ENCODE data around the gene MGLL. TPM values are rescaled to one million over a fixed set of nuclear protein-coding genes. Genes with fewer than 3 reads are reported as not detected.

The MGLL gene
- total and polyA plus RNA-seq, 8 donors, result 10.5 to 118 (median 37.9) TPM

DNA sequence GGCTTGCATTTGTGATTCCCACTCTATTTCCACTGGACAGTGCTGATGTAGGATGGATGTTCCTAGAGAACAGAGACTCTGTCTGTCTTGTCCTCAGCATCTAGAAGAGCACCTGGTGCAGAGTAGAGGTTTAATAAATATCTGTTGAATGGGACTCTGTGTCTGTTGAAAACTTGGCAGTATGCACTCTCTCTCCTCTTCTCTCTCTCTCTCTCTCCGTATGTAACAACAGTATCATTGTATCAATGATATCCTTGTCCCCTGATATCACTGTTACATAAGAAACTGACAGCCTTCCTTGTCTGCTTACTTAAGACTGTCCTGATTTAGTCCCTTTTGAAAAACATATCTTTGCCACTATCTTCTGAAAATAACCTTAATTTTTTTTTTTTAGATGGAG lies 24.3 kb upstream of the MGLL start:
- 37 to 68% (median 59%) methylated on average over 1 of the region's 1 CpG for WGBS, 5 donors
- TF ChIP-seq, protein P1, sequence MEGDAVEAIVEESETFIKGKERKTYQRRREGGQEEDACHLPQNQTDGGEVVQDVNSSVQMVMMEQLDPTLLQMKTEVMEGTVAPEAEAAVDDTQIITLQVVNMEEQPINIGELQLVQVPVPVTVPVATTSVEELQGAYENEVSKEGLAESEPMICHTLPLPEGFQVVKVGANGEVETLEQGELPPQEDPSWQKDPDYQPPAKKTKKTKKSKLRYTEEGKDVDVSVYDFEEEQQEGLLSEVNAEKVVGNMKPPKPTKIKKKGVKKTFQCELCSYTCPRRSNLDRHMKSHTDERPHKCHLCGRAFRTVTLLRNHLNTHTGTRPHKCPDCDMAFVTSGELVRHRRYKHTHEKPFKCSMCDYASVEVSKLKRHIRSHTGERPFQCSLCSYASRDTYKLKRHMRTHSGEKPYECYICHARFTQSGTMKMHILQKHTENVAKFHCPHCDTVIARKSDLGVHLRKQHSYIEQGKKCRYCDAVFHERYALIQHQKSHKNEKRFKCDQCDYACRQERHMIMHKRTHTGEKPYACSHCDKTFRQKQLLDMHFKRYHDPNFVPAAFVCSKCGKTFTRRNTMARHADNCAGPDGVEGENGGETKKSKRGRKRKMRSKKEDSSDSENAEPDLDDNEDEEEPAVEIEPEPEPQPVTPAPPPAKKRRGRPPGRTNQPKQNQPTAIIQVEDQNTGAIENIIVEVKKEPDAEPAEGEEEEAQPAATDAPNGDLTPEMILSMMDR (IDR thresholded peaks at IDR 0.05), result no peak

DNA sequence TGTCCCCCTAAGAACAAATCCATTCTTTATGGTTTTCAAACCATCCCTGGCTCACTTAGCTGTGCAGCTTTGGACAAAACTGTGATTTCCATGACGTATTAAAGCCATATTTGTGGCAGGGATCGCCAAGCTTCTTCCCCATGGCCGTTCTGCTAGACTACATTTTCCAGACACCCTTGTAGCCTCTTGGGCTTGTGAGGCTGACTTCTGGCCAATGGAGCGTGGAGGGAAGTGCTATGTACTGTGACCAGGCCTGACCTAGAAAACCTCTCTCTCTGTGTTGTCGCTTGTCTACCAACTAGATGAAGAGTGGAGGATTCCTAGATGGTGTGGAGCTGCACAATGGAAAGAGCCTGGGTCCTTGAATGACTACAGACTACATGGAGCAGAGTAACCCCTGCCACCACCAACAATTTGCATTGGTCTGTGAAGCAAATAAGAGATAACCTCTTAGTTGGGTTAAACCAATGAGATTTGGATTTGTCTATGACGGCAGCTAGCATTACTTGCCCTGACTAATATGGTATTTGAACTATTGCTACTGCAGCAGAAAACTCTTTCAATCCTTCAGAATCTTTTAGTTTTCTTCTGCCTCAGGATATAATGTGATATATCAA lies 22.1 kb upstream of the MGLL start:
- Histone ChIP-seq H3K27me3 (no peaks in the 10 kb centered on the region), H3K27ac (no peak overlapping the region), H3K4me1 (peaks cover 0 to 11% (median 0%) of the 10 kb centered on the region in 4 donors), H3K36me3 (no peaks in the 10 kb centered on the region), H3K4me3 (no peak overlapping the region), H3K9me3 (no peaks in the 10 kb centered on the region)
- 84 to 93% (median 92%) methylated on average over 6 of the region's 6 CpGs for WGBS, 5 donors
- intact Hi-C loops (cut with DNase I; ENCODE audit: low total_unique reads), result no loop called here
- no peak for DNase-seq
- no peak for TF ChIP-seq POLR2A (IDR thresholded peaks at IDR 0.05)
- TF ChIP-seq, protein P1 (IDR thresholded peaks at IDR 0.05), result no peak
- TF ChIP-seq POLR2AphosphoS5 (IDR thresholded peaks at IDR 0.05), result no peak
- no peak for TF ChIP-seq EP300 (IDR thresholded peaks at IDR 0.05)

More for the DNA sequence above, 24.3 kb upstream of the MGLL start:
- intact Hi-C loops (cut with DNase I; ENCODE audit: low total_unique reads), result no loop called here
- DNase-seq, result no peak
- Histone ChIP-seq H3K27ac (no peak overlapping the region), H3K4me3 (no peak overlapping the region), H3K9me3 (no peaks in the 10 kb centered on the region), H3K36me3 (no peaks in the 10 kb centered on the region), H3K4me1 (peaks cover 0 to 11% (median 0%) of the 10 kb centered on the region in 4 donors), H3K27me3 (no peaks in the 10 kb centered on the region)

DNA sequence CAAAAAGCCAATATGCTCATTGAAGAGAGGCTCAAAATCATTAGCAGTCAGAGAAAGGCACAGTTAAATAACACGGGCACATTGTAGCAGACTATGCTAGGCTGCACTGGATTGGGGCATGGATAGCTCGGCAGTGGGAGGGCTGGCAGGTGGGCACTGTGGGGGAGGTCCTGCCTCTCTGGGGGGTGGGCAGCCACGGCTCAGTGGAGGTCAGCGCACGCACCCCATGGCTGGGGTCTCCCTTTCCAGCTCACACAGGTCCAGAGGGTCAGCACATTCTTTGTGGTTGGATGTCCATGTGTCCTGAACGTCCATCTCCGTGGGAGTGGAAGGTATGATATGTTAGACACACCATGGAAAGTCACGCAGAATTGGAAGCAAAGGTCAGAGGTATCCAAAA lies 18.4 kb upstream of the MGLL start:
- H3K4me1 ChIP-seq, result peaks cover 4 to 16% (median 8%) of the 10 kb centered on the region in 4 donors
- no peak for TF ChIP-seq POLR2A (IDR thresholded peaks at IDR 0.05)
- TF ChIP-seq EP300 (IDR thresholded peaks at IDR 0.05), result no peak
- TF ChIP-seq, protein P1 (IDR thresholded peaks at IDR 0.05), result no peak
- no peak for TF ChIP-seq POLR2AphosphoS5 (IDR thresholded peaks at IDR 0.05)
- H3K27me3 ChIP-seq, result no peaks in the 10 kb centered on the region
- no peak for DNase-seq
- H3K27ac ChIP-seq, result no peak overlapping the region
- no peaks in the 10 kb centered on the region for H3K36me3 ChIP-seq
- intact Hi-C loops (cut with DNase I; ENCODE audit: low total_unique reads), result no loop called here
- no peak overlapping the region for H3K4me3 ChIP-seq
- 74 to 88% (median 84%) methylated on average over 7 to 8 of the region's 8 CpGs for WGBS, 5 donors
- H3K9me3 ChIP-seq, result no peaks in the 10 kb centered on the region

DNA sequence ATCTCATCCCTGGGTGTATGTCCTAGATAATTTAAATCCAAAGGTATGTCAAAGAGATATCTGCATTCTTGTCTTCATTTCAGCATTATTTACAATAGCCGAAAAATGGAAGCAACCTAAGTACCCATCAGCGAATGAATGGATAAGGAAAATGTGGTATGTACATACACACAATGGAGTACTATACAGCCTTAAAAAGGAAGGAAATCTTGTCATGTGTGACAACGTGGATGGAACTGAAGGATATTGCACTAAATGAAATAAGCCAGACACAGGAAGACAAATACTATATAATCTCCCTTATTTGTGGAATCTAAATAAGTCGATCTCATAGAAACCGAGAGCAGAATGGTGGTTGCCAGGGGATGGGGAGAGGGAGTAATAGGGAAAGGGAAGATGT lies 16.8 kb upstream of the MGLL start:
- 92 to 97% (median 93%) methylated on average over 5 of the region's 5 CpGs for WGBS, 5 donors
- intact Hi-C loops (cut with DNase I; ENCODE audit: low total_unique reads), result loop anchor here (10.0 kb wide), 1 partner anchor 264 kb away; no protein-coding TSS in a partner anchor

More for the DNA sequence above, 16.8 kb upstream of the MGLL start:
- no peak for TF ChIP-seq POLR2A (IDR thresholded peaks at IDR 0.05)
- no peak for TF ChIP-seq POLR2AphosphoS5 (IDR thresholded peaks at IDR 0.05)
- no peak for TF ChIP-seq EP300 (IDR thresholded peaks at IDR 0.05)
- TF ChIP-seq, protein P1 (IDR thresholded peaks at IDR 0.05), result no peak
- H3K9me3 ChIP-seq, result no peaks in the 10 kb centered on the region
- no peak overlapping the region for H3K27ac ChIP-seq
- DNase-seq, result no peak
- no peak overlapping the region for H3K4me3 ChIP-seq
- peaks cover 9 to 29% (median 13%) of the 10 kb centered on the region in 4 donors for H3K4me1 ChIP-seq
- H3K27me3 ChIP-seq, result no peaks in the 10 kb centered on the region
- no peaks in the 10 kb centered on the region for H3K36me3 ChIP-seq
